HCT116 (cell line): ENCODE measurements around the gene DERL2. TPM values are rescaled to one million over a fixed set of nuclear protein-coding genes. Genes with fewer than 3 reads are reported as not detected.
"Not testable (repeated sequence)": the region's sequence is repeated elsewhere in the genome, so short reads cannot be mapped to it uniquely, and the experiment has no call there.

Experiments
- ATAC-seq: fragments of 200-7000 bp; cut with Tn5 transposase; 2 replicates; pipeline ENCODE4 v1.9.1; 2020; ENCODE audit warnings: mild to moderate bottlenecking, moderate library complexity
- BruUV-seq: library from RNA; stranded (reverse); fragments of 400-500 nt; replicated peaks from 2 replicates; lab custom pipeline; 2021; lab: Mats Ljungman, UMichigan
- CTCF ChIA-PET: fragments of 300-600 bp; sonication (Branson Sonifier 250); formaldehyde crosslinking; loops from one replicate; lab custom pipeline; 2021; ENCODE audit warnings: antibody characterized with exemption; lab: Charles Lee
- POLR2A ChIA-PET: fragments of 300-600, 350-600 bp; sonication (Branson Sonifier 250); formaldehyde crosslinking; loops from one replicate; lab custom pipeline; 2021; ENCODE audit warnings: antibody characterized with exemption; lab: Charles Lee
- RAD21 ChIA-PET, 2 experiments: fragments of 300-600 bp; sonication (Branson Sonifier 250); formaldehyde crosslinking; loops; one replicate each; lab custom pipeline; 2023; ENCODE audit warnings: low total read pairs in 2 of 2; ENCODE audit not compliant: uncharacterized antibody in 2 of 2, unreplicated experiment in 2 of 2, low non-redundant PET in 1 of 2; lab: Charles Lee
- DNase-seq: peaks from one replicate; pipeline ENCODE4 v3.0.0-alpha.2; 2010; ENCODE audit warnings: low read depth, low spot score
- H2AFZ ChIP-seq: fragments of 200-600 bp; shearing (Covaris generic), sonication (generic); 2 replicates; pipeline ENCODE4 v1.6.1; 2017; ENCODE audit warnings: low read depth, mixed run types, mixed read lengths, antibody characterized with exemption, low read length; ENCODE audit not compliant: poor library complexity, severe bottlenecking
- H3K27ac ChIP-seq: 2 replicates; pipeline ENCODE4 v1.5.1; 2012; ENCODE audit warnings: low read depth, low read length
- H3K27me3 ChIP-seq: fragments of 200-600 bp; sonication (generic); 2 replicates; pipeline ENCODE4 v1.6.1; 2016; ENCODE audit warnings: mixed run types, low read length, mixed read lengths; ENCODE audit not compliant: insufficient read depth
- H3K36me3 ChIP-seq, 2 experiments: fragments of 200-500 bp in 1 of 2; fragments of 200-600 bp in 1 of 2; sonication (Bioruptor generic) in 1 of 2; sonication (generic) in 1 of 2; 2 replicates each; pipeline versions ENCODE4 v1.5.1 to v1.6.1; 2014 to 2016; ENCODE audit warnings: low read length in 2 of 2, inconsistent platforms in 1 of 2, mixed read lengths in 1 of 2, mixed run types in 1 of 2; ENCODE audit not compliant: insufficient read depth in 2 of 2, control insufficient read depth in 1 of 2
- H3K4me1 ChIP-seq, 2 experiments: fragments of 200-600 bp in 1 of 2; sonication (generic) in 1 of 2; 2 replicates each; pipeline versions ENCODE4 v1.5.1 to v1.6.1; 2012 to 2017; ENCODE audit warnings: low read length in 2 of 2, inconsistent platforms in 1 of 2, mild to moderate bottlenecking in 1 of 2, mixed read lengths in 1 of 2, mixed run types in 1 of 2, moderate library complexity in 1 of 2; ENCODE audit not compliant: insufficient read depth in 2 of 2, control insufficient read depth in 1 of 2
- H3K4me2 ChIP-seq: fragments of 200-600 bp; sonication (generic); 2 replicates; pipeline ENCODE4 v1.6.1; 2017; ENCODE audit warnings: mixed run types, low read length, mixed read lengths
- H3K4me3 ChIP-seq, 2 experiments: fragments of 200-600 bp in 1 of 2; sonication (generic) in 1 of 2; replicated peaks in 1 of 2; 2 replicates each; pipeline ENCODE4 v1.5.1; 2011 to 2016; ENCODE audit warnings: low read length in 2 of 2, control low read depth in 1 of 2, low read depth in 1 of 2, mild to moderate bottlenecking in 1 of 2, mixed read lengths in 1 of 2, mixed run types in 1 of 2
- H3K79me2 ChIP-seq: fragments of 200-600 bp; sonication (generic); 2 replicates; pipeline ENCODE4 v1.6.1; 2017; ENCODE audit warnings: mild to moderate bottlenecking, mixed run types, low read length, moderate library complexity, mixed read lengths; ENCODE audit not compliant: insufficient read depth
- H3K9ac ChIP-seq: fragments of 200-600 bp; sonication (generic); 2 replicates; pipeline ENCODE4 v1.6.1; 2016; ENCODE audit warnings: low read length, mixed read lengths
- H3K9me2 ChIP-seq: fragments of 200-600 bp; sonication (generic), shearing (Covaris generic); 2 replicates; pipeline ENCODE4 v1.6.1; 2017; ENCODE audit warnings: mixed run types, mild to moderate bottlenecking, moderate library complexity; ENCODE audit not compliant: insufficient read depth
- H3K9me3 ChIP-seq, 2 experiments: fragments of 200-500 bp in 1 of 2; fragments of 200-600 bp in 1 of 2; sonication (Bioruptor generic) in 1 of 2; sonication (generic) in 1 of 2; 2 replicates each; pipeline ENCODE4 v1.6.1; 2014 to 2017; ENCODE audit warnings: low read length in 2 of 2, mixed read lengths in 2 of 2, inconsistent platforms in 1 of 2, low read depth in 1 of 2, mild to moderate bottlenecking in 1 of 2, mixed run types in 1 of 2, moderate library complexity in 1 of 2; ENCODE audit not compliant: control insufficient read depth in 1 of 2, insufficient read depth in 1 of 2
- H4K20me1 ChIP-seq: fragments of 200-600 bp; sonication (generic), shearing (Covaris generic); 2 replicates; pipeline ENCODE4 v1.6.1; 2017; ENCODE audit warnings: mixed run types, mild to moderate bottlenecking, moderate library complexity; ENCODE audit not compliant: insufficient read depth
- TCF7L2 ChIP-seq: IDR thresholded peaks from 2 replicates; pipeline ENCODE4 v1.7.0; 2011; ENCODE audit warnings: borderline replicate concordance, inconsistent platforms; ENCODE audit not compliant: insufficient read depth, insufficient read length; ENCODE audit errors: extremely low read depth
- YY1 ChIP-seq: IDR thresholded peaks from 2 replicates; pipeline ENCODE4 v1.6.1; 2011; ENCODE audit warnings: low read length, low read depth, moderate library complexity, mild to moderate bottlenecking; ENCODE audit not compliant: insufficient replicate concordance; ENCODE audit errors: extremely low read depth
- ZNF274 ChIP-seq: fragments of 200-500 bp; sonication (Bioruptor generic); IDR thresholded peaks from 2 replicates; pipeline ENCODE4 v1.6.1; 2014; ENCODE audit warnings: mild to moderate bottlenecking, low read depth, low read length, inconsistent platforms
- intact Hi-C: fragments of 100-400 bp; cut with micrococcal nuclease; formaldehyde crosslinking; loops from 2 replicates; pipeline ENCODE4 v1.10.0; 2022
- total RNA-seq: library from RNA; stranded (reverse); gene quantifications from one replicate; pipeline ENCODE4 v1.2.1, GENCODE V29; 2021; ENCODE audit not compliant: unreplicated experiment
- TF ChIP-seq, protein P1 (sequence below), 3 experiments: fragments of 200-600 bp in 1 of 3; sonication (generic) in 1 of 3; IDR thresholded peaks in 2 of 3; conservative IDR thresholded peaks in 1 of 3; 2 replicates each; pipeline ENCODE4 v1.5.1; 2012 to 2017; ENCODE audit warnings: low read depth in 2 of 3, low read length in 2 of 3, antibody characterized with exemption in 1 of 3, borderline replicate concordance in 1 of 3, control low read depth in 1 of 3, mild to moderate bottlenecking in 1 of 3, mixed read lengths in 1 of 3, mixed run types in 1 of 3, moderate library complexity in 1 of 3; ENCODE audit not compliant: insufficient read depth in 1 of 3
- TF ChIP-seq, protein P2 (sequence below): IDR thresholded peaks from 2 replicates; pipeline ENCODE4 v1.6.1; 2012; ENCODE audit warnings: low read depth
- TF ChIP-seq, protein P3 (sequence below): IDR thresholded peaks from 2 replicates; pipeline ENCODE4 v1.6.1; 2011; ENCODE audit warnings: mild to moderate bottlenecking, low read length, moderate library complexity; ENCODE audit not compliant: insufficient replicate concordance; ENCODE audit errors: extremely low read depth
- TF ChIP-seq, protein P4 (sequence below): IDR thresholded peaks from 2 replicates; pipeline ENCODE4 v1.6.1; 2012

Gene DERL2
- total RNA-seq, 1 experiment from 2014 or later: 45.6 TPM

DNA sequence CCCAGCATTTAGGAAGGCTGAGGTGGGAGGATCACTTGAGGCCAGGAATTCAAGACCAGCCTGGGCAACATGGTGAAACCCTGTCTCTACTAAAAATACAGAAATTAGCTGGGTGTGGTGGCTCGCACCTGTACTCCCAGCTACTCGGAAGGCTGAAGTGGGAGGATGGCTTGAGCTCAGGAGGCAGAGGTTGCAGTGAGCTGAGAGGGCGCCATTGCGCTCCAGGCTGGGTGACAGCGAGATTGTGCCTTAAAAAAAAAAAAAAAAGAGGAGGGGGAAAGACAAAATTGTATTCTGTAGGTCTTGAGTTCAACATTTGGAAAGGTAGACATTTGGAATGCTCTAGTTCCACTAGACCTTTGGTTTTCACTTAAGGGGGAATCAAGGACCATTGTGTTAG, 54.7 kb downstream of the DERL2 start:
- CTCF ChIA-PET: interaction anchor here (0.6 to 3.0 kb wide), 4 partner anchors 8 to 1613 kb away, joined by 4 to 10 read pairs (median 7); partner anchors contain the start of genes C1QBP and NUP88
- H3K9ac ChIP-seq, H3K9me3 ChIP-seq, RAD21 ChIA-PET, H2AFZ ChIP-seq, DNase-seq, H3K4me1 ChIP-seq, H3K4me2 ChIP-seq, BruUV-seq, H3K27me3 ChIP-seq, H3K4me3 ChIP-seq, H3K9me2 ChIP-seq: not testable (repeated sequence)
- POLR2A ChIA-PET: interaction anchor here (1.2 to 2.1 kb wide), 2 partner anchors 8 to 12 kb away, joined by 3 to 7 read pairs; partner anchors contain the start of genes NUP88 and RPAIN
- Histone ChIP-seq H3K36me3 (peaks cover 58 to 68% of the 10 kb centered on the region in 2 experiments), H4K20me1 (peaks cover 21% of the 10 kb centered on the region; the same call in 1 of the 2 replicates), H3K79me2 (peaks cover 51% of the 10 kb centered on the region), H3K27ac (0 out of 2 replicates have a peak overlapping the region, but pooled peaks have one; percentile 16)
- TF ChIP-seq, protein P1, sequence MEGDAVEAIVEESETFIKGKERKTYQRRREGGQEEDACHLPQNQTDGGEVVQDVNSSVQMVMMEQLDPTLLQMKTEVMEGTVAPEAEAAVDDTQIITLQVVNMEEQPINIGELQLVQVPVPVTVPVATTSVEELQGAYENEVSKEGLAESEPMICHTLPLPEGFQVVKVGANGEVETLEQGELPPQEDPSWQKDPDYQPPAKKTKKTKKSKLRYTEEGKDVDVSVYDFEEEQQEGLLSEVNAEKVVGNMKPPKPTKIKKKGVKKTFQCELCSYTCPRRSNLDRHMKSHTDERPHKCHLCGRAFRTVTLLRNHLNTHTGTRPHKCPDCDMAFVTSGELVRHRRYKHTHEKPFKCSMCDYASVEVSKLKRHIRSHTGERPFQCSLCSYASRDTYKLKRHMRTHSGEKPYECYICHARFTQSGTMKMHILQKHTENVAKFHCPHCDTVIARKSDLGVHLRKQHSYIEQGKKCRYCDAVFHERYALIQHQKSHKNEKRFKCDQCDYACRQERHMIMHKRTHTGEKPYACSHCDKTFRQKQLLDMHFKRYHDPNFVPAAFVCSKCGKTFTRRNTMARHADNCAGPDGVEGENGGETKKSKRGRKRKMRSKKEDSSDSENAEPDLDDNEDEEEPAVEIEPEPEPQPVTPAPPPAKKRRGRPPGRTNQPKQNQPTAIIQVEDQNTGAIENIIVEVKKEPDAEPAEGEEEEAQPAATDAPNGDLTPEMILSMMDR (IDR thresholded peaks at IDR 0.05 in 2 of 3, conservative IDR thresholded peaks at IDR 0.05 in 1 of 3; ENCODE audit: borderline replicate concordance in 1 of 3, insufficient read depth in 1 of 3, low read depth in 2 of 3, low read length in 2 of 3): peak in 2 of 3 experiments; percentile 15 to 35; a peak in 3 of 6 replicates
- intact Hi-C loops: loop anchor here (10.0 kb wide), 1 partner anchor 236 kb away; the partner anchor contains the start of gene ZNF594
- peak; percentile 71 for ATAC-seq

DNA sequence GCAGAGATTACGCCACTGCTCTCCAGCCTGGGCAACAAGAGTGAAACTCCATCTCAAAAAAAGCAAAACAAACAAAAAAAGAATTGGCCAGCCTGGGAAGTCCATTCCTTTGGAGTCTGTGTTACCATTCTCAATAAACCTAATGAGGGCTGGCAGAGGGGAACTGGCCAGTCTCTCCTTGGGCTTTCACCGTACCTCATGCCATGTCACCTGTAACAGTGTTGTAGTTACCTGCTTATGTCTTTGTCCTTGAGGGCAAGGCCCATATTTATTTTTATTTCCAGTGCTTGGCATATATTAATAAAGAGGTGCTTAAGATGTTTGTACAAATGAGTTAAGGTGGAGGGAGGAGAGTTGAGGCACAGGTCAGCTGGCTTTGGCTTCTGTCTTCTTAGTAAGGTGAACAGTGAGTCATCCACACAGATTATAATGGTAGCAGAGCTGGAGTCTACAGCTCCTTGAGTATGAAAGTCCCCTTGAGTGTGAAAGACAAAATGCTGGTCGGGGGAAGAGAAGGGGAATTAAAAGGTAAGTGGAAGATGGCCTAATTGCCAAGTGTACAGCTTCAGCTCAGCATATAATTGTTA, 55.5 kb downstream of the DERL2 start:
- Histone ChIP-seq H3K27ac (no peak overlapping the region), H3K4me1 (no peaks in the 10 kb centered on the region), H3K9me2 (no peaks in the 10 kb centered on the region), H3K79me2 (peaks cover 51% of the 10 kb centered on the region), H3K36me3 (peaks cover 63 to 70% of the 10 kb centered on the region in 2 experiments), H3K9me3 (no peaks in the 10 kb centered on the region), H3K4me3 (no peak overlapping the region), H4K20me1 (peaks cover 17% of the 10 kb centered on the region; the same call in 1 of the 2 replicates), H3K9ac (no peak overlapping the region), H2AFZ (no peak overlapping the region), H3K4me2 (no peak overlapping the region), H3K27me3 (no peaks in the 10 kb centered on the region)
- BruUV-seq: no TSS peak
- ChIA-PET RAD21 (no interaction called here), POLR2A (interaction anchor here (1.2 kb wide), 1 partner anchor 8 kb away, joined by 3 read pairs; no protein-coding TSS in a partner anchor), CTCF (interaction anchor here (0.6 to 3.0 kb wide), 5 partner anchors 9 to 1612 kb away, joined by 3 to 10 read pairs (median 6); partner anchors contain the start of genes C1QBP and NUP88)
- DNase-seq: no peak
- 0 out of 2 replicates have a peak, but pooled peaks have one; percentile 13 for ATAC-seq
- intact Hi-C loops: loop anchor here (10.0 kb wide), 1 partner anchor 236 kb away; the partner anchor contains the start of gene ZNF594
- TF ChIP-seq YY1 (no peak), ZNF274 (no peak), TCF7L2 (no peak)
- TF ChIP-seq, protein P2, sequence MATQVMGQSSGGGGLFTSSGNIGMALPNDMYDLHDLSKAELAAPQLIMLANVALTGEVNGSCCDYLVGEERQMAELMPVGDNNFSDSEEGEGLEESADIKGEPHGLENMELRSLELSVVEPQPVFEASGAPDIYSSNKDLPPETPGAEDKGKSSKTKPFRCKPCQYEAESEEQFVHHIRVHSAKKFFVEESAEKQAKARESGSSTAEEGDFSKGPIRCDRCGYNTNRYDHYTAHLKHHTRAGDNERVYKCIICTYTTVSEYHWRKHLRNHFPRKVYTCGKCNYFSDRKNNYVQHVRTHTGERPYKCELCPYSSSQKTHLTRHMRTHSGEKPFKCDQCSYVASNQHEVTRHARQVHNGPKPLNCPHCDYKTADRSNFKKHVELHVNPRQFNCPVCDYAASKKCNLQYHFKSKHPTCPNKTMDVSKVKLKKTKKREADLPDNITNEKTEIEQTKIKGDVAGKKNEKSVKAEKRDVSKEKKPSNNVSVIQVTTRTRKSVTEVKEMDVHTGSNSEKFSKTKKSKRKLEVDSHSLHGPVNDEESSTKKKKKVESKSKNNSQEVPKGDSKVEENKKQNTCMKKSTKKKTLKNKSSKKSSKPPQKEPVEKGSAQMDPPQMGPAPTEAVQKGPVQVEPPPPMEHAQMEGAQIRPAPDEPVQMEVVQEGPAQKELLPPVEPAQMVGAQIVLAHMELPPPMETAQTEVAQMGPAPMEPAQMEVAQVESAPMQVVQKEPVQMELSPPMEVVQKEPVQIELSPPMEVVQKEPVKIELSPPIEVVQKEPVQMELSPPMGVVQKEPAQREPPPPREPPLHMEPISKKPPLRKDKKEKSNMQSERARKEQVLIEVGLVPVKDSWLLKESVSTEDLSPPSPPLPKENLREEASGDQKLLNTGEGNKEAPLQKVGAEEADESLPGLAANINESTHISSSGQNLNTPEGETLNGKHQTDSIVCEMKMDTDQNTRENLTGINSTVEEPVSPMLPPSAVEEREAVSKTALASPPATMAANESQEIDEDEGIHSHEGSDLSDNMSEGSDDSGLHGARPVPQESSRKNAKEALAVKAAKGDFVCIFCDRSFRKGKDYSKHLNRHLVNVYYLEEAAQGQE: no peak
- TF ChIP-seq, protein P3, sequence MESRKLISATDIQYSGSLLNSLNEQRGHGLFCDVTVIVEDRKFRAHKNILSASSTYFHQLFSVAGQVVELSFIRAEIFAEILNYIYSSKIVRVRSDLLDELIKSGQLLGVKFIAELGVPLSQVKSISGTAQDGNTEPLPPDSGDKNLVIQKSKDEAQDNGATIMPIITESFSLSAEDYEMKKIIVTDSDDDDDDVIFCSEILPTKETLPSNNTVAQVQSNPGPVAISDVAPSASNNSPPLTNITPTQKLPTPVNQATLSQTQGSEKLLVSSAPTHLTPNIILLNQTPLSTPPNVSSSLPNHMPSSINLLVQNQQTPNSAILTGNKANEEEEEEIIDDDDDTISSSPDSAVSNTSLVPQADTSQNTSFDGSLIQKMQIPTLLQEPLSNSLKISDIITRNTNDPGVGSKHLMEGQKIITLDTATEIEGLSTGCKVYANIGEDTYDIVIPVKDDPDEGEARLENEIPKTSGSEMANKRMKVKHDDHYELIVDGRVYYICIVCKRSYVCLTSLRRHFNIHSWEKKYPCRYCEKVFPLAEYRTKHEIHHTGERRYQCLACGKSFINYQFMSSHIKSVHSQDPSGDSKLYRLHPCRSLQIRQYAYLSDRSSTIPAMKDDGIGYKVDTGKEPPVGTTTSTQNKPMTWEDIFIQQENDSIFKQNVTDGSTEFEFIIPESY: no peak
- TF ChIP-seq, protein P4, sequence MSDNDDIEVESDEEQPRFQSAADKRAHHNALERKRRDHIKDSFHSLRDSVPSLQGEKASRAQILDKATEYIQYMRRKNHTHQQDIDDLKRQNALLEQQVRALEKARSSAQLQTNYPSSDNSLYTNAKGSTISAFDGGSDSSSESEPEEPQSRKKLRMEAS: no peak
